Left lung (tissue), 10 donors: ENCODE results near the gene CLDN14. TPM values are rescaled to one million over a fixed set of nuclear protein-coding genes. Genes with fewer than 3 reads are reported as not detected.
"Not testable (repeated sequence)": the region's sequence is repeated elsewhere in the genome, so short reads cannot be mapped to it uniquely, and the experiment has no call there.

Experiments used
- ATAC-seq: fragments of 200-7000 bp; cut with Tn5 transposase; one replicate; pipeline ENCODE4 v1.9.1; 2020; ENCODE audit warnings: moderate library complexity
- DNase-seq, 4 donors: peaks; one replicate each; pipeline ENCODE4 v3.0.0-alpha.2; 2013 to 2020
- H3K27ac ChIP-seq, 2 donors: fragments of 200-600 bp; sonication (generic) in 1 of 2; one replicate each; pipeline versions ENCODE4 v1.5.0 to v1.8.0; 2020 to 2021
- H3K27me3 ChIP-seq, 2 donors: fragments of 200-600 bp; sonication (generic) in 1 of 2; one replicate each; pipeline versions ENCODE4 v1.5.0 to v1.8.0; 2020 to 2021
- H3K36me3 ChIP-seq, 2 donors: fragments of 200-600 bp; sonication (generic) in 1 of 2; one replicate each; pipeline versions ENCODE4 v1.5.0 to v1.8.0; 2020 to 2021
- H3K4me1 ChIP-seq, 2 donors: fragments of 200-600 bp; one replicate each; pipeline ENCODE4 v1.8.0; 2021
- H3K4me3 ChIP-seq, 2 donors: fragments of 200-600 bp; sonication (generic) in 1 of 2; one replicate each; pipeline versions ENCODE4 v1.5.0 to v1.8.0; 2020 to 2021; ENCODE audit warnings: mild to moderate bottlenecking in 1 of 2
- H3K9me3 ChIP-seq, 2 donors: fragments of 200-600 bp; sonication (generic) in 1 of 2; one replicate each; pipeline versions ENCODE4 v1.5.0 to v1.8.0; 2020 to 2021
- CTCF ChIP-seq, 2 donors: fragments of 200-600 bp; sonication (generic) in 1 of 2; IDR thresholded peaks; one replicate each; pipeline versions ENCODE4 v1.5.0 to v1.8.0; 2021; ENCODE audit warnings: antibody characterized with exemption in 2 of 2
- intact Hi-C, 2 donors: fragments of 100-400 bp; cut with DNase I; formaldehyde crosslinking; loops; one replicate each; pipeline versions ENCODE4 v1.11.2 to v1.14.2; 2022
- polyA plus RNA-seq, 6 donors: library from polyadenylated mRNA; unstranded; fragments of 120-200 nt; gene quantifications; one replicate each; pipeline ENCODE4 v1.2.1, GENCODE V29; 2013; ENCODE audit not compliant: insufficient read length in 6 of 6
- total RNA-seq, 2 donors: library from RNA; stranded (reverse); fragmentation: NEBNext Ultra II Directional; extraction: Animal tissue kit (Norgen Biotek cat#: 25700); gene quantifications; one replicate each; pipeline ENCODE4 v1.2.1, GENCODE V29; 2021
- donor health status: DM: no; HTN: yes; CAD: no.
- donor health status: DM: no; HTN: no; CAD: no.

Gene CLDN14
- total and polyA plus RNA-seq, 8 donors, result 0.17 TPM; not detected in 7

- H3K27ac ChIP-seq, result no peak overlapping the region
- ATAC-seq, result peak; percentile 21
- no peaks in the 10 kb centered on the region for H3K27me3 ChIP-seq
- DNase-seq, result no peak
- intact Hi-C loops, result no loop called here
- H3K9me3 ChIP-seq, result no peaks in the 10 kb centered on the region
- no peak for TF ChIP-seq CTCF (IDR thresholded peaks at IDR 0.05)
- no peaks in the 10 kb centered on the region for H3K36me3 ChIP-seq
- H3K4me3 ChIP-seq, result no peak overlapping the region
- no peaks in the 10 kb centered on the region for H3K4me1 ChIP-seq
These were observed 981 bp downstream of the CLDN14 start for GRCh38 chr21:36478941-36479340.

DNA sequence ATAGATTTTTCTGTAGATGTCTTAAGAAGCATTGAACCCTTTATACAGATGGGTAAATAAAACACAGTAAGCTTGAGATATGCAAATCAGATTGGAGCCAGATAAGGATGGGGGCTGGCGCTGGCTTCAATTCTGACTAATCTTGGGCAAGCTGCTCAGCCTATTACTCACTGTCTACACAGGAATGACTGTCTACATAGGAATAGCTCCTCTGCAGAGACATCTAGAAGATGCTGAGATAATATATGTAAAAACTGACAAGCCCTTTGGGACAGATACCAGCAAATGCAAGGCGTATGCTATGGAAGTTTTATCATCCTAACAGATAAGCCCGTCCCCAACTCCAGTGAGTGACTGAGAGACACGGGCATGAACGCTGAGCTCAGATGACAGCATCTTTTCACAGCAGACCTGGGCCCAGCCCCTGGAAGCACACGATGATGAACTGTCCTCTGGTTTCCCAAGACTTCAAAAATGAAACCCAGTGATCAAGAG is 1.7 kb downstream of the CLDN14 start:
- Histone ChIP-seq H3K4me3 (no peak overlapping the region), H3K36me3 (no peaks in the 10 kb centered on the region), H3K4me1 (no peaks in the 10 kb centered on the region), H3K27me3 (no peaks in the 10 kb centered on the region), H3K27ac (no peak overlapping the region), H3K9me3 (no peaks in the 10 kb centered on the region)
- ATAC-seq (peak; percentile 32), DNase-seq (no peak)
- intact Hi-C loops, result no loop called here
- TF ChIP-seq CTCF (IDR thresholded peaks at IDR 0.05), result no peak

- H3K9me3 ChIP-seq, result no peaks in the 10 kb centered on the region
- intact Hi-C loops, result no loop called here
- H3K27me3 ChIP-seq, result no peaks in the 10 kb centered on the region
- TF ChIP-seq CTCF (IDR thresholded peaks at IDR 0.05), result no peak
- H3K4me1 ChIP-seq, result no peaks in the 10 kb centered on the region
- no peak for DNase-seq
- H3K27ac ChIP-seq, result no peak overlapping the region
- no peaks in the 10 kb centered on the region for H3K36me3 ChIP-seq
- no peak for ATAC-seq
- H3K4me3 ChIP-seq, result no peak overlapping the region
These were observed 2.4 kb downstream of the CLDN14 start for GRCh38 chr21:36477559-36477958.

- ATAC-seq, result no peak
- no peaks in the 10 kb centered on the region for H3K9me3 ChIP-seq
- TF ChIP-seq CTCF (IDR thresholded peaks at IDR 0.05), result no peak
- H3K4me1 ChIP-seq, result no peaks in the 10 kb centered on the region
- no peaks in the 10 kb centered on the region for H3K27me3 ChIP-seq
- H3K36me3 ChIP-seq, result no peaks in the 10 kb centered on the region
- no peak overlapping the region for H3K27ac ChIP-seq
- intact Hi-C loops, result no loop called here
- no peak overlapping the region for H3K4me3 ChIP-seq
- no peak for DNase-seq
These were observed 2.9 kb downstream of the CLDN14 start for GRCh38 chr21:36477001-36477400.

DNA sequence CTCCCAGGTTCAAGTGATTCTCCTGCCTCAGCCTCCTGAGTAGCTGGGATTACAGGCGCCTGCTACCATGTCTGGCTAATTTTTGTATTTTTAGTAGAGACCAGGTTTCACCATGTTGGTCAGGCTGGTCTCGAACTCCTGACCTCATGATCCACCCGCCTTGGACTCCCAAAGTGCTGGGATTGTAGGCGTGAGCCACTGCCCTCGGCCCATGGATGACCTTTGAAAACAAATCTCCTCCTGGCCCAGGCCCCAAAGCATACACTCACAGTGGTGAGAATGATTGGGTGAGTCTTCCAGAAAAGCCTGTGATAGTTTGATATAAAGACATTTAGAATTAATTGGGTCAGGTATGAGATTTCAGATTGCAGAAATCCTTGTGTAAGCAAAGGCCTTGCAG is 3.4 kb downstream of the CLDN14 start:
- H3K4me1 ChIP-seq, H3K4me3 ChIP-seq, H3K27ac ChIP-seq, DNase-seq, H3K9me3 ChIP-seq, intact Hi-C loops, H3K36me3 ChIP-seq, H3K27me3 ChIP-seq, ATAC-seq: not testable (repeated sequence)

DNA sequence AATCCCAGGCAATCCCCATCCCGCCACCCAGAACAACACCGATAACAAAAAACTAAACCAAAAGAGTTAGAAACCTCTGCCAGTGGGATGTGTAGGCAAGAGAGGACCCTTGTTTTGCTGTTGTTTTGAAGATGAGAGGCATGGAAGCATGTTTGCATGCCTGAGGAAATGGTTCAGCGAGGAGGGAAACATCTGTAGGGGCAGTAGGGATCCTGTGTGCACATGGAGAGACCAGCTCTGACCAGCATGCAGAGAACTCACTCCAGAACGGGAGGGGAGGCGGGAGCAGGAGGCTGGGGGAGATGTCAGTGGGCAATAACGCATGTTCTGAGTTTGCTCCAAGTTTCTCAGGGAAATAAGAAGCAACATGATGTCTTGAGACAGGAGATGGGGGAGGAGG is 5.3 kb downstream of the CLDN14 start:
- TF ChIP-seq CTCF (IDR thresholded peaks at IDR 0.05), result no peak
- DNase-seq (no peak), ATAC-seq (no peak)
- H3K4me1 ChIP-seq, result no peaks in the 10 kb centered on the region
- intact Hi-C loops, result no loop called here
- H3K9me3 ChIP-seq, result no peaks in the 10 kb centered on the region
- no peaks in the 10 kb centered on the region for H3K27me3 ChIP-seq
- no peak overlapping the region for H3K27ac ChIP-seq
- no peak overlapping the region for H3K4me3 ChIP-seq
- no peaks in the 10 kb centered on the region for H3K36me3 ChIP-seq
